GM19023 (cell line): ENCODE data around the gene DYNAP.

Experiments
- ATAC-seq: cut with Tn5 transposase; IDR thresholded peaks from one replicate; pipeline ENCODE4 v1.9.1; 2021; ENCODE audit warnings: mild to moderate bottlenecking, moderate library complexity; ENCODE audit not compliant: unreplicated experiment

The DYNAP gene, protein sequence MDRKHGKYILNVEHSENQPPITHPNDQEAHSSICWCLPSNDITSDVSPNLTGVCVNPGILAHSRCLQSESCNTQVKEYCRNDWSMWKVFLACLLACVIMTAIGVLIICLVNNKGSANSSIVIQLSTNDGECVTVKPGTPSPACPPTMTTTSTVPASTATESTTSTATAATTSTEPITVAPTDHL

DNA sequence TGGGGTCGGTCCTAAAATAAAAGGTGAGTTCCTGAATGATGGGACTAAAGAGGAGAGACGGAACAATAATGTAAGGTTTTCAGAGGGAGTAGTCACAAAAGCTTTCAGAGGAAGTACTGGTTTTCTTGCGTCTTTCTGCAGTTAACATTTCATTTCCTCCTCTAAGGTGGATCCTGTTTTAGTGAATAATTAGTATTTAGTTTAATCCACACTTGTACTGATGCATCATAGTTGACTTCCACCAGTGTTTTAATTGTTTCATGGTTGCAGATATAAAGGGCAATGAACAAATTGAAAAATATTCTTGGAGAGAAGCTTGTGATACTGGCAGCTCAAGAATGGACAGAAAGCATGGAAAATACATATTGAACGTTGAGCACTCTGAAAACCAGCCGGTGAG, at the start of gene DYNAP:
TSS of gene DYNAP (plus strand) at position 301 of the 400 bp plus-strand sequence. CDS start at position 339, 38 bp downstream.
- ATAC-seq = no peak

DNA sequence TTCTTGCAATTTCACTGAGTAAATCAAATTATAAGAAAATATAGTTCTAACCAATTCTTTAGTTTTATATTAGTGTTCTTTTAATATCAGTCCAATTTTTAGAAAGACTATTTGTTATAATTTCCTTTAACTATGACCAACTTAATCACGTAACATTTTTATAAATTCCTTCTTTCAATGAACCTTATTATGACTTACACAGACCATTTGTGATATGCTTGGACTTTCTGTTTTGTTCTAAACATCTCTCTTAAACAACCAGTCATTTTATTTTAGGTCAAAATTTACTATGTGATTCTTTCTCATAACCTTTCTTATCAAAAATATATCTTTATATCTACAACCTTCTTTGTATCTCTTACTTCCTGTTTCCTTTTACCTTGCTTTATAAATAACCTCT, 39.5 kb upstream of the DYNAP start:
- ATAC-seq = no peak

DNA sequence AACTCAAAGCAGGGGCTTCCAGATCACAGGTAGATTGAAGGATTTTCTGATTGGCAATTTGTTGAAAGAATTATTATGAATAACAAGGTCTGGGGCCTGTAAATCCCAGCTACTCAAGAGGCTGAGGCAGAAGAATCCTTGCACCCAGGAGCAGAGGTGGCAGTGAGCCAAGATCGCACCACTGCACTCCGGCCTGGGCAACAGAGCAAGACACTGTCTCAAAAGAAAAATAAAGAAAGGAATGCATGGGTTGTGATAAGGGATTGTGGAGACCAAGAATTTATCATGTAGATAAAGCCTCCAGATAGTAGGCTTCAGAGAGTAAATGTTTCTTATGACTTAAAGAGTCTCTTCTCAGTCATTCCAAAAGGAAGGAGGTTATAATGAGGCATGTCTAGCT, 35.8 kb upstream of the DYNAP start:
- ATAC-seq = no peak

DNA sequence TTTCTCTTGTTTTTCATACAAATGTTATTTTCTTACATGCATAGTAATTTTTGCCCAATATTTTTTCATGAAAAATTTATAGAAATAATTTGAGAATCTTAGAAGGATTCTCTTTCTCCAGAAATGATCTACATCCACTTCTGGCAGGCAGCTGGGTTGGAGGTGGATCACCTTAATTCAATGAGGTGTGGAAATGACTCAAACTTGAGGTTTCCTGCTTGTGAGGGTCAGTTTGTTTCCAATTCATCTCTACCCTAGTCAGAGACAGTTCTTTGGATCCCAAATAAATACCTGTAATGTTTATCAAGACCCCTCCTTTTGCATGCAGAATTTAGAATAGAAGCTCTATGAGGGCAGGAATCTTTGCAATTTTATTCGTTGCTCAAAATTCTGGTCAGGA, 35.0 kb upstream of the DYNAP start:
- no peak for ATAC-seq

DNA sequence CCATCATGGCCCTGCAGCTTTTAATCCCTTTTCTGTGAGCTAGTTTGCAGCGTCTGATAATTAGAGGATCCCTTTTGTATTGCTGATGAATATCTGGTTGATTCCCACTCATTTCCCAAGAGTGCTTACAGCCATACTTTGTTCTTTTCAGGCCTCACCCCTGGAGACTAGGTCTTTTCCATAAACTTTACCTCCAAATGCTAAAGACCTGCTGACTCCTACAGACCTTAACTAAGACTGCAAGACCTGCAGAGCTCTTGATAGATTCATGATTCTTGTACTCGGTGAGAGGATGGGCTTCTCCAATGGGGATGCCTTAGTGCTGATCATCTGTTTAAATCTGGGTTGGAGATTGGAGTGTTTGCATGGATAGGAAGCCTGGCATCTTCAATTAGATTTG, 33.1 kb upstream of the DYNAP start:
- ATAC-seq = no peak

DNA sequence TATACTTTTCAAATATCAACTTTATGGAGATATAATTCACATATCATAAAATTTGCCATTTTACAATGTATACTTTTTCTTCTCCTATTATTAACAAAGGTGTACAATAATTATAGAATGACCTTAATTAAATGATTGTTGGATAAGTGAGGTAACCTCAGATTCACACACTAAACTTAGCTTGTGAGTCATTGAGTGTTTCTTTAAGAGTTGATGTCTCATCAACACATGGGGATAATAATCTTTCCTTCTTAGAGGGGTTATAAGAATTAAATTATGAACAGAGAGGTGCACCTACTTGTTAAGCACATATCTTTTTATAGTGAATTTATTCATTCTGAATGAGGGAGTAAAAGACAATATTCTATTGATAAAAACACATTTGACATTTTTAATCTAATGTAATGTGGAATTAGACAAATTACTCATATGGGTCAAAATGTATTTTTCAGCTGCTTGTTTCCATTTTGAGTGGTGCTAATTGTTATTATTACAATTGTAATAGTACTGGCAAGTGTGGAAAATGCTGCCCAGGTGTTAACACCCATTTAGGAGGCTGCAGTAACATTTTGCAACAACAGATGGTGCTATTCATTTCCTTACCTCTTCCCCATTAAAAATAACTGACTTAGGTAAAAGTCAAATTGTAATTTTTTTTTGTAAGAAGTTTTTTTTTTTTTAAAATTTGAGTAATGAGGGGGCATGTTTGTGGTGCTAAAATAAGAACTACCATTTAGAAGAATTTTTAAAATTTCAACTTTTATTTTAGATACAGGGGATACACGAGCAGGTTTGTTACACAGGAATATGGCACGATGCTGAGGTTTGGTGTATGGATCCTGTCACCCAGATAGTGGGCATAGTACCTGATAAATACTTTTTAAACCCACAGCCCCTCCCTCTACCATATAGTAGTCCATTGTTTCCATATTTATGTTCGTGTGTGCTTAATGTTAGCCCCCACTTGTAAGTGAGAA, 32.1 kb upstream of the DYNAP start:
- ATAC-seq = no peak

DNA sequence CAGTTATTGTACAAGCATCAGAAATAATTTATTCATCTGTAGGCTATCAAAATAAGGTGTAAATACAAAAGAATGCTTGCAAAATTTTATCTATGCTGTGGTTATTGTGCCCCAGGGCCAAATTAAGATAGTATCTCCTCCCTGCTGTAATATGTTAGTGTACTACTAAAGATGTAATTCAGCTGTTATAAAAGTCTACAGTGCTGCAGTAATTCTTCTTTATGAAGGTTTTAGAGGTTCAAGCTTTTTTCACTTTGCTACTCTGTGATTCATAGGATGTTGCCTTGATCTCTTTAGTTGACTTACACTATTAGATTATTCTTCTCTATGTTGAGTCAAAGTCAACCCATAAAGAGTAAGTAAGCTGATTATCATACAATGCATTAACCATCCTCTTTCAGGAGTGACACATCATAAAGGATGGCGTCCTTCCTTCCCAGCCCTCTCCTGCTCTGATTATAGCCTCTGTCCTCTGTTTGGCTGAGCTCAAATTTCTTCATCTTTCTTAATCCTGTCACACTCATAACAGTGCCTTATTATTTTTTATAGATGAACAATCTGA, 29.3 kb upstream of the DYNAP start:
- ATAC-seq = no peak

DNA sequence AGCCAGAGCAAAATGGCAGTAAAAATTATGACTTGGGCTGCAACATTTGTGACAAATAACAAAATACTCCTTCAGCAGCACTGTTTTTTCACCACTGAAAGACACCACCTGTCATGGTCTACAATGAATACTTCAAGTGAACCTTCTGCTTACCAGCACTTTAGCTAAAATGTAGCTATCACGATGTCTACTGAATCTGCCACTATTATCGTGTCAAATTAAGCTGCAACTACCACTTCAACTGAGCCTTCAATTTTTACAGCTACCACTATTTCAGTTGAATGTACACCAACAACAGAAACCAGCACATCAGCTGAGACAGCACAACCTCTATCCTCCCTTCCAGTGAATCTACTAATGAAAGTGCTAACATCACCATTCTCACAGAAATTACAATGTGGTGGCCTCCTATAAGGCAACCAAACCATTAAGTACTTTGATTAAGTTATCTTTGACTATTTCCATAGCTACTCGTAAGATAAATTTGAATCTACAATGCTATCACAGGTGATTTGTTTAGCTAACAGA, 10.8 kb upstream of the DYNAP start:
- ATAC-seq = no peak

DNA sequence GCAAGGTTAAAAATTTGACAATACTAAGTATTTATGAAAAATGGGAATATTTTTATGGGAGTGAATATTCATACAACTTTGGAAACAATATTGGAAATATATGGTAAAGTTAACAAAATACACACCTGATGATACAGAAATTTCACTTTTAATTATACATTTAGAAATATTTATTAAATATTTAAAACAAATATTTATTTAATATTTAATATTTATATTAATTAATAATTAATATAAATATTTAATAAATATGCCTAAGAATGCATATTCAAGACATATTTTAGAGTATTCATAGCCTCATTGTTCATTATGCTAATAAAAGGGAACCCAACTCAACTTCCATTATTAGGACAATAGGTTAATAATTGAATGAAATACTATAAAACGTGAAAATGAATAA, 7.0 kb upstream of the DYNAP start:
- no peak for ATAC-seq

DNA sequence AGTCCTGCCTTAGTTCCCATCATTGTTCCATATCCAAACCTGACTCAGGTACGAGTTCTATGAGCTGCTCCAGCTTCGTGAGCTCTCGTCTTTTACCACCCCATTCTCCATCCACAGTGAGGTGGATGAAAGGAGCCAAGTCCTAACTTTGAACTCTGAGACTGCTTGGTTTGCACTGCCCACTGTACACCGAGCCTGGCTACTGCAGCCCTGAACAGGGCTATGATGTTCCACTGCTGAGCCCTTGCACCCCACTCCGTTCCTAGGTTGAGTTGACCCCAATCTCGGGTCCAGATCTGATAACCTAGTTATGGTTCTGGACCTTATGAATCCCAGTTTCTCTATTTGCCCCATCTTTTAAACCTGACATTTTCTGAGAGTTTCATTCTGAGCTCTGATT, 5.3 kb upstream of the DYNAP start:
- no peak for ATAC-seq

DNA sequence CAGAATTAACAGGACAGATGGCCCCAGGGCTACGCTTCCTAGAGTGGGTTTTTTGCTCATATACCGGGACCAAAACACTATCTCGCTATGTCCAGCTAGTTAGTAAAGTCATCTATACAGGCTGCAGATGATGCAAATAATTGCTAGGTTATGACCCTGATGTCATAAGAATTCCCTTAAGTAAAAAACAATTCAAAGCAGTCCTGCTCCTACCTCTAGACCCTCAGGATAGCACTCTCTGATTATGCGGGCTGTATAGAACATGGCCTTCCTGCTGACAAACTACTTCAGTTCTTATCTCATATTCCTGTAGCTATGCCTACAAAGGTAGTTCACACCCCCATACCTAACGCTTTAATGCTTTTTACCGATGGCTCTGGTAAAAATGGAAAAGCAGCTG, 13.2 kb downstream of the DYNAP start:
- ATAC-seq = no peak

DNA sequence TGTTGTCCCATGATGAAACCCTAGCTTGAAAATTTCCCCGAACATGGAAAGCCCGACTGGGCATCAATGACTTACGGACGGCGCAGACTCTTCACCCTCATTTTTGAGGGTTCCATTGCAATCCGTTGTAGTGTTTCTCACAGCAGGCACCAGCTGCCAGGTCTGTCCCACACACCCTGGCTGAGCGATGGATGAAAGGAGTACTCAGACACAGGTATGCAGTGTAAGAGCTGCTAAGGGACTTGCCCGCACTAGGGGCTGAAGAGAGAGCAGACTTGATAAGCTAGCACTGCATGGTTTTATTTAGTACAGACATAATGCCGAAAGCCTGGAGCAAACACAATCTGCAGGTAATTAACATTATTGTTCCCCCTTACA, 15.8 kb downstream of the DYNAP start:
- ATAC-seq = no peak

DNA sequence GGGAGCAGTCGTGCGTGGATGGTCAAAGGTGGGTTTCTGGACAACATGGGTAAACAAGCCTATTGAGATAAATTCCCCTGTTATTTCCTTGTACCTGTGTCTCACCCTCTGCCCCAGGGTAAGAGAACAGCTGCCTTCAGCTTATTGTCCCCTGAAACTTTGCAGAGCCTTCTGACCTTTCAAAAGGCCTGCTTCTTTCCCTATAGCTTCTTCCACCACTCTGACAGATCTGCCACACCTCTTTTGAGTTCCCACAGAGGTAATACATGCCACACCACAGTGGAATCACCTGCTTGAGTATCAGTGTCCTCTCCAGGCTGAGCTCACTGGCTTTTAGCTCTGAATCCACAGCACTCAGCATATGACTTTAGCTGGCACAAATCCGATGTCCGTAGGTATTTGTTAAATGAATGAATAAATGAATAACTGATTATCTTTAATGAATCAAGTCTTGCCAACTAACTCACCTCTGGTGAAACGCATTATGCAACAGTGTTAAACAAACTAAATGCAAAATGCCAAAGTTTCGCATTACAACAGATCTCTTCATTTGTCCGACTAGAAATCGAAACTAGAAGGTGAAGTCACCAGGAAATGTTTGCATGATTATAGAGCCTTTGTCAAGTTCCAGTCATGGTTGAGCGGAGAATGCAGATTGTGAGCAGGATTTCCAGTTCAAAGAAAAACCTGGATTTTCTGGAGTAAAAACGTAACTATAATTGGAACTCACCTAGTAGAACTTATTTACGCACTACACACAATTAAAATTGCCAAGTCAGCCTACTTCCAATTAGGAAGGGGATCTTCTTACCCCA, 16.4 kb downstream of the DYNAP start:
- no peak for ATAC-seq

DNA sequence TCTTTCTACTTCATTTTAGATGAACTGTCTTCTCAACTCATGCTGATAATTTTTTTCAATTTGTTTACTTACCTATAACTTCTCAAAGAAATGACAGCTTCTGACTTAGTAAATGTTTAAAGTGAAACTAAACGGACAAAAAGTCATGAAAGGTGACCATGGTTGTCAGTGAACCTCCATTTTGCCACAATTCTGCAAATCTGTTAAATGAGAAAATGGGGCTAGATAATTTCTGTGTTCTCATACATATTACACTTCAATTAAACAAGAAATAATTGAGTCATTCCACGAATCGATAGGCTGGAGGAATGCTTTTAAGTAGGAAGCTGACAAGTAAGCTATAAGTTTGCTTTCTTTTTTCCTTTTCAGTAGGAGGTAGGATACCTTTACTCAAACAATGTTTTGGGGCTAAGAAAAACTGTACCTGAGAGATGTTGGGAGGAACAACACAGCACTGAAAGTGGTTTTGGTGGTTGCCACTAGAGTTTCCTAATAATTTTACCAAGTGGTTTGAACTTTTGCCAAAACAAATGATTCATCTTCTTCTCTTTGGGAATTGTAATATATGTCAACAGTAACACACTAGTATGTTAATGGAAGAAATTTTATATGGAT, 17.1 kb downstream of the DYNAP start:
- ATAC-seq = no peak

DNA sequence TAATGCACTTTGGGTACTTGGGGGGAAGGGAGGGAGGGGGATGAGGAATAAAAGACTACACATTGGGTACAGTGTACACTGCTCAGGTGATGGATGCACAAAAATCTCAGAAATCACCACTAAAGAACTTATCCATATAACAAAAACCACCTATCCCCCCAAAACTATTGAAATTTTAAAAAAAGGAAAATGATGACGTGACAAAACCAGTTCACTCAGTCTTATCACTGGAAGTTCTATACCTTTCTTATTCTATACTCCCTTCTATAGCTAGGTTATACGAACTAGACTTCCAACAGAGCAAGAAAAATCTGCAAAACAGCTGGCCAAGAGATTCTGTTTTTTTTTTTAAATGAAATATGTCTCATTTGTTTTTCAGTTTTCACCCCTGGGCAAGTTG, 20.8 kb downstream of the DYNAP start:
- no peak for ATAC-seq

DNA sequence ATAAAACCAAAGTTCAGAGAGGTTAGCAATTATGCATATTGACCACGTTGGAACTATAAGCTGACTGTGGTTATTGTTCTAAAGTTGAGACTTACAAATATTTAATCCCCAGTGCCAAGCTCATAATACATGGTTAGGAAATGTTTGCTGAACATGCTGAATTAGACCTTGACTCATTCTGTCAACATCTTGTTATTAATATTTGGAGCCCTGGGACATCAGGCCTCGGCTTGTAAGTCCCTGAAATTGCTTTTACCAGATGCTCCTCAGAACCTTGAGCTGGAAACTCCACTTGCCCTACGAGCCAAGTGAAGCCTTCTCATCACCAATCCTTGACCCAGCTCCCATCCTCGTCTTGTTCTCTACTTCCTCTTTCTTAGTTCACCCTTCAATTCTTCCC, 21.2 kb downstream of the DYNAP start:
- ATAC-seq = no peak

DNA sequence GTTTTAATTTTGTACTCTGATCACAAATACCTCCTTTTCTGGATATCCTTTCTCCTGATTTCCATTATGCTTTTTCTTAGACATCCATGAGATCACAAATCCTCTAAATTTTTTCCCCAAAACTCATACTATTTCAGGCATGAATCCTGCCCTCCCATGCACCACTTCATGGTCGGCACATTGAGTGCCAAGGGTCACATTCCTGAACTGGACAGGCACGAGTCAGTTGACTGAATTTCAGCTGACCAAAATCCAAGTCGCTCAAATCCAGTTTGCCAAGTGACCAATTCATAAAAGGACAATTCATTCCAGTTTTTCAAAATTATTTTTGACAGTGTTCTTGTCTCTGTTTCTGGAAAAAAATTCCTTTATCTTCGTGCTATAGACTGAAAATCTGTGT, 22.1 kb downstream of the DYNAP start:
- no peak for ATAC-seq

DNA sequence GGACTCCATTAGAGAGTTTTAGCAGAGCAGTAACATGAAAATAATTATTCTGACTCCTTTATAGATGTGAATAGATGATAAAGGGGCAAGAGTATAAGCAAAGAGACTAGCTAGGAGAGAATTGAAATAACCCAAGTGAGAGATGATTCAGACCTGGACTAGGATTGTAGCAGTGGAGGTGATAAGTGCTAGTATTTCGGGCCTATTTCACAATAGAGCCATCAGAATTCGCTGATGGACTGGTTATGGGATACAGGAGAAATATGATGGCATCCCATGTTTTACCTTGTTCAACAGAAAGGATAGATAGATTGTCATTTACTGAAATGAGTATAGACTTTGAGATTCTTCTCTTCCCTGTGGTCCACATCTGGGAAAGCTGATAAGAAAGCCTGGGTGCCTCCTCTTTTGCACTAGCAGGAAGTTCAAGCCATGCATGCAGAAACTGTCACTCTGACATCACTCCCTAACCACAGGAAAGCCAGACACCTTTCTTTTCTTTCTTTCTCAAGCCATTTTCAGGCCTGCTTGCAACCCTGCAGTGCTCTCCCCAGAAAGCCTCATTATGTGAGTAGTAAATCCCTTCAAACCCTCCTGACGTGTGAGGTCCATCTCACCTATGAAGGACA, 25.3 kb downstream of the DYNAP start:
- no peak for ATAC-seq

DNA sequence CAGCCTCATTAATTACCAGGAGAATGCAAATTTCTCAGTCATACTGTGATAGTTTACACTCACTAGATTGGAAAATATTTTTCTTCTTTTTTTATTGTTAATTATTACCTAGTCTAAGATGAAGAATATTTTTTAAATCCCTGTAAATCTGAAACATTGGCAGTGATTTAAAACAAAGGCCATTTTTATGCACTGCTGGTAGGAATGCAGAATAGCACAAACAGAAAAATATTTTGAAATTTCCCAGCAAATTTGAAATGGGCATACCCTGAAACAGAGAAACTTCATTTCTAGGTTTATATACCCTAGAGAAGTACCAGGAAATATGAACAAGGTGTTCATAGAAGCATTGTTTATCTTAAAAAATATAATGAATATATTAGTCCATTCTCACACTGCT, 31.0 kb downstream of the DYNAP start:
- ATAC-seq = no peak

DNA sequence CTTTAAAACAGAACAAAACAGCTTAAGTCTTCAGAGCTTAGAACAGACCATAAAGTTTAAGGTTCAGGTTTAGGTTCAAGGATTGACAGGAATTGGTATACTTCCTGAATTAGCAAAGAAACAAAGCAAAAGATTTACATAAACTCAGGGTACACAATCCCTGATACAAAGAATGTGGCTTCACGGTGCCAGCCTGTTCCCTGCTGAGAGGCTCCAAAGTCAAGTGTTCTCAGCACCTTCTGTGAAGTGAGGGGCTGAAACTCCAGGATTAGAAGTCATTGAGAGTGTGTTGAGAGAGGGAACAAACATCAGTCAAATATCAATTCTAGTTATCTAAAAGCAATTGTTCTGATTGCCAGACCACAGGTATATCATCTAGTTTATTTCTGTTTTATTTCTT, 35.7 kb downstream of the DYNAP start:
- ATAC-seq = no peak
